Heart right ventricle (tissue), 16 donors: ENCODE measurements around the gene RIT2. TPM values are rescaled to one million over a fixed set of nuclear protein-coding genes. Genes with fewer than 3 reads are reported as not detected.

Experiments used
- ATAC-seq, 8 donors: fragments of 200-7000 bp; cut with Tn5 transposase; one replicate each; pipeline ENCODE4 v1.9.1; 2020; ENCODE audit warnings: mild to moderate bottlenecking in 8 of 8, moderate library complexity in 8 of 8, moderate number of reproducible peaks in 1 of 8
- DNase-seq, 2 donors: peaks; one replicate each; pipeline ENCODE4 v3.0.0-alpha.2; 2020
- H3K27ac ChIP-seq, 10 donors: fragments of 200-600 bp; sonication (generic) in 2 of 10; one replicate each; pipeline versions ENCODE4 v1.5.0 to v1.8.0; 2020 to 2022; ENCODE audit warnings: mild to moderate bottlenecking in 3 of 10
- H3K27me3 ChIP-seq, 7 donors: fragments of 200-600 bp; one replicate each; pipeline ENCODE4 v1.8.0; 2021 to 2022; ENCODE audit warnings: mild to moderate bottlenecking in 2 of 7
- H3K36me3 ChIP-seq, 9 donors: fragments of 200-600 bp; sonication (generic) in 1 of 9; one replicate each; pipeline versions ENCODE4 v1.5.0 to v1.8.0; 2020 to 2022; ENCODE audit warnings: mild to moderate bottlenecking in 2 of 9
- H3K4me1 ChIP-seq, 9 donors: fragments of 200-600 bp; sonication (generic) in 1 of 9; one replicate each; pipeline versions ENCODE4 v1.5.0 to v1.8.0; 2020 to 2022; ENCODE audit warnings: mild to moderate bottlenecking in 4 of 9
- H3K4me3 ChIP-seq, 10 donors: fragments of 200-600 bp; sonication (generic) in 2 of 10; one replicate each; pipeline versions ENCODE4 v1.5.0 to v1.8.0; 2020 to 2022; ENCODE audit warnings: mild to moderate bottlenecking in 7 of 10, moderate library complexity in 2 of 10
- H3K9me3 ChIP-seq, 11 donors: fragments of 200-600 bp in 10 of 11; sonication (generic) in 2 of 11; one replicate each; pipeline versions ENCODE4 v1.5.0 to v1.8.0; 2013 to 2022; ENCODE audit warnings: mild to moderate bottlenecking in 2 of 11, control low read depth in 1 of 11, moderate library complexity in 1 of 11
- CTCF ChIP-seq, 9 donors: fragments of 200-600 bp; sonication (generic) in 2 of 9; IDR thresholded peaks; one replicate each; pipeline versions ENCODE4 v1.5.0 to v1.8.0; 2021 to 2022; ENCODE audit warnings: antibody characterized with exemption in 9 of 9, mild to moderate bottlenecking in 5 of 9, moderate library complexity in 1 of 9
- WGBS, 2 donors: extraction: QIAGEN DNeasy Blood & Tissue Kit; methylation state at CpG; one replicate each; pipeline ENCODE4 v1.1.7; 2013; ENCODE audit warnings: inconsistent platforms in 1 of 2; 5-methylcytosine and 5-hydroxymethylcytosine counted together
- intact Hi-C, 10 donors: fragments of 100-400 bp; cut with DNase I; formaldehyde crosslinking; loops; one replicate each; pipeline versions ENCODE4 v1.11.1 to v1.14.2; 2022
- polyA plus RNA-seq, 2 donors: library from polyadenylated mRNA; stranded (reverse); fragments of 200-250 nt; gene quantifications; one replicate each; pipeline ENCODE4 v1.2.3, GENCODE V29; 2013
- total RNA-seq, 10 donors: library from RNA; stranded (reverse); fragmentation: NEBNext Ultra II Directional in 3 of 10; extraction: Animal tissue kit (Norgen Biotek cat#: 25700) in 3 of 10; gene quantifications; one replicate each; pipeline versions ENCODE4 v1.2.1 to v1.2.4, GENCODE V29; 2021 to 2023
- donor health status: Arrhythmogenic right ventricular cardiomyopathy.
- donor health status: ischemic (EF 13 %, LVEDD 7.1; RV severe dilation, severe dysfunction).
- donor health status: healthy with polysubstance abuse.
- donor health status: DM: no; HTN: yes; CAD: no.
- donor health status: DM: no; HTN: no; CAD: no.
- donor health status: ischemic (EF 25% LVEDD 6.9; RV normal size, moderate dysfunction).
- donor health status: ischemic (EF 25% LVEDD 5.7; RV mildly dilated, moderate dysfunction).
- donor health status: healthy.
- donor health status: DM: yes; HTN: yes; CAD: no.
- donor health status: Ischemic cardiomyopathy.
- donor health status: ischemic (EF 35%, LVEDD 5.7; RV mildly dilated, moderate dysfunction).
- donor health status: nonischemic (EF 11% LVEDD 7.7; RV severe dilation, severe dysfunction).
- donor health status: DM: yes; HTN: yes; CAD: no.
- donor health status: PGD.
- donor health status: ischemic (EF 29% LVEDD 5.4; RV normal size, mild dysfunction).
- donor health status: nonischemic (EF 23%, LVEDD 6.1; RV moderate dilation, normal function).

The RIT2 gene
- total and polyA plus RNA-seq, 12 donors: not detected

- no peak for DNase-seq
- H3K9me3 ChIP-seq: peaks cover 0 to 2% (median 0%) of the 10 kb centered on the region in 11 donors
- H3K4me3 ChIP-seq: no peak overlapping the region
- WGBS, 2 donors: 82 to 84% methylated on average over 2 of the region's 2 CpGs
- no peaks in the 10 kb centered on the region for H3K27me3 ChIP-seq
- intact Hi-C loops: no loop called here
- H3K4me1 ChIP-seq: no peaks in the 10 kb centered on the region
- no peaks in the 10 kb centered on the region for H3K36me3 ChIP-seq
- H3K27ac ChIP-seq: no peak overlapping the region
- ATAC-seq: no peak
- no peak for TF ChIP-seq CTCF (IDR thresholded peaks at IDR 0.05)
Observed at GRCh38 chr18:43040281-43040680, 75.2 kb downstream of the RIT2 start.

GRCh38 chr18:43034683-43035500 is 80.6 kb downstream of the RIT2 start:
- no peak for TF ChIP-seq CTCF (IDR thresholded peaks at IDR 0.05)
- no peaks in the 10 kb centered on the region for H3K4me1 ChIP-seq
- 61 to 63% methylated on average over 2 of the region's 2 CpGs for WGBS, 2 donors
- no peaks in the 10 kb centered on the region for H3K36me3 ChIP-seq
- ATAC-seq: no peak
- no peak for DNase-seq
- no peak overlapping the region for H3K27ac ChIP-seq
- intact Hi-C loops: no loop called here
- H3K27me3 ChIP-seq: no peaks in the 10 kb centered on the region
- H3K9me3 ChIP-seq: peaks cover 0 to 2% (median 0%) of the 10 kb centered on the region in 11 donors
- H3K4me3 ChIP-seq: no peak overlapping the region

DNA sequence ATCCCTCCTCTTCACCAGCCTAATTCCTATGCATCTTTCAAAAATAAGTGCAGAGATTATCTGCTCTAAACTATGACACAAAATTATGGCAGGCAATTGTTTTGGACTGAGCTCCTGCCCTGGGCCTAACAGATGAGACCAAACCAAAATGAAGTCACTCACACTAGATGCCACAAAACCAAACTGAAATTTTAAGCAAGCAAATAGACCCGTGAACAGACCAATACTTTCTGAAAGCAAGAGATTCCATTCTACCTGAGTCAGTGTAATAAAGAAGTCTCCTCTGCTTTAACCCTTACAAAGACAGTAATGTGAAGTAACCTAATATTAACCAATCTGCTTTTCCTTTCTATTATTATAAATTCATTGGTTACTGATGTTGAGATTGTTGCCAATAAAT is 84.3 kb downstream of the RIT2 start:
- Histone ChIP-seq H3K27me3 (no peaks in the 10 kb centered on the region), H3K4me1 (no peaks in the 10 kb centered on the region), H3K27ac (no peak overlapping the region), H3K36me3 (no peaks in the 10 kb centered on the region), H3K9me3 (no peaks in the 10 kb centered on the region), H3K4me3 (no peak overlapping the region)
- no peak for ATAC-seq
- intact Hi-C loops: no loop called here
- DNase-seq: no peak
- TF ChIP-seq CTCF (IDR thresholded peaks at IDR 0.05): no peak
- WGBS, 2 donors: 64 to 84% methylated on average over 1 of the region's 1 CpG

GRCh38 chr18:43029414-43029813 is 86.1 kb downstream of the RIT2 start:
- no peaks in the 10 kb centered on the region for H3K27me3 ChIP-seq
- ATAC-seq: no peak
- H3K27ac ChIP-seq: no peak overlapping the region
- no peaks in the 10 kb centered on the region for H3K36me3 ChIP-seq
- intact Hi-C loops: no loop called here
- no peak for TF ChIP-seq CTCF (IDR thresholded peaks at IDR 0.05)
- no peak overlapping the region for H3K4me3 ChIP-seq
- DNase-seq: no peak
- H3K4me1 ChIP-seq: no peaks in the 10 kb centered on the region
- H3K9me3 ChIP-seq: no peaks in the 10 kb centered on the region
